ENCODE data around the gene TNFSF15.

TNFSF15 gene

GRCh38 chr9:114791312-114791711, 14.5 kb downstream of the TNFSF15 start:
- no peak overlapping the region for H3K4me3 ChIP-seq (ENCODE audit: low read depth, low read length)
- TF ChIP-seq, protein P1, sequence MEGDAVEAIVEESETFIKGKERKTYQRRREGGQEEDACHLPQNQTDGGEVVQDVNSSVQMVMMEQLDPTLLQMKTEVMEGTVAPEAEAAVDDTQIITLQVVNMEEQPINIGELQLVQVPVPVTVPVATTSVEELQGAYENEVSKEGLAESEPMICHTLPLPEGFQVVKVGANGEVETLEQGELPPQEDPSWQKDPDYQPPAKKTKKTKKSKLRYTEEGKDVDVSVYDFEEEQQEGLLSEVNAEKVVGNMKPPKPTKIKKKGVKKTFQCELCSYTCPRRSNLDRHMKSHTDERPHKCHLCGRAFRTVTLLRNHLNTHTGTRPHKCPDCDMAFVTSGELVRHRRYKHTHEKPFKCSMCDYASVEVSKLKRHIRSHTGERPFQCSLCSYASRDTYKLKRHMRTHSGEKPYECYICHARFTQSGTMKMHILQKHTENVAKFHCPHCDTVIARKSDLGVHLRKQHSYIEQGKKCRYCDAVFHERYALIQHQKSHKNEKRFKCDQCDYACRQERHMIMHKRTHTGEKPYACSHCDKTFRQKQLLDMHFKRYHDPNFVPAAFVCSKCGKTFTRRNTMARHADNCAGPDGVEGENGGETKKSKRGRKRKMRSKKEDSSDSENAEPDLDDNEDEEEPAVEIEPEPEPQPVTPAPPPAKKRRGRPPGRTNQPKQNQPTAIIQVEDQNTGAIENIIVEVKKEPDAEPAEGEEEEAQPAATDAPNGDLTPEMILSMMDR (IDR thresholded peaks at IDR 0.05; ENCODE audit: borderline replicate concordance, insufficient read depth, low read depth, low read length): no peak

- TF ChIP-seq, protein P1 (IDR thresholded peaks at IDR 0.05; ENCODE audit: borderline replicate concordance, insufficient read depth, low read depth, low read length): no peak
- H3K4me3 ChIP-seq (ENCODE audit: low read depth, low read length): no peak overlapping the region
These were observed 15.3 kb downstream of the TNFSF15 start for GRCh38 chr9:114790521-114790920.

GRCh38 chr9:114789006-114789405, 16.8 kb downstream of the TNFSF15 start:
- TF ChIP-seq, protein P1 (IDR thresholded peaks at IDR 0.05; ENCODE audit: borderline replicate concordance, insufficient read depth, low read depth, low read length): no peak
- no peak overlapping the region for H3K4me3 ChIP-seq (ENCODE audit: low read depth, low read length)

DNA sequence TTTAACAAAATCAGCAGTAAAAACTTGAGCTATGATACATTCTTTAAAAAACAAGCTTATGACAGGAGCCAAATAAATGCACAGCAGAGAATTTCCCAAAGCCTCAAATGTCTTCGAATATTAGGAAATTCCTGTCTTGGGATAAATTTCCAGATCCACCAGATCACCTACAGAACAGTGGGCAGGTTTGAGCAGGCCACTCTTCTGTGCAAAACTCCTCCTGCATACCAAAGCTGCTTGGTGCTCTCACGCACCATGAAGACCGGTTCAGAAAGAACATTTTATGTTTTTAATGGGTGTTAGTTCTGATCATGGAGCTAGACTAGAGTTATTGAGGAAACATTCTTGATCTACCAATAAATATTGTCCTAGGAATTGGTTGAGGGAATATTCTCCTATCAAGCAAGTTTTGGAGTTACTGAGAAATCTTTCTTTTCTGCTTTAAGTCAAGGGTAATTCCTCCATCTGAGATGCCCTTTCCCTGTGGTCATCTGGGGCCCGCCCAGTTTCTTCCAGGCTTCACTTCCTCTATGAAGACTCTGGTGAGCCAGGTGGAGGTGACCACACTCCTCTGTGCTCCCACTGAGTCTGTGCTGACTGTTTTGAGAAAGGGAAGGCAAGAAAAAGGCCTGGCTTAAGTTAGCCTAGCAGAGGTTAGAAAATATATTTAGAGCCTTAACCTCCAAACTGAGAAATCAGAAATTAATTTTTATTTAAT, 17.9 kb downstream of the TNFSF15 start:
- no peak overlapping the region for H3K4me3 ChIP-seq (ENCODE audit: low read depth, low read length)
- TF ChIP-seq, protein P1 (IDR thresholded peaks at IDR 0.05; ENCODE audit: borderline replicate concordance, insufficient read depth, low read depth, low read length): no peak

DNA sequence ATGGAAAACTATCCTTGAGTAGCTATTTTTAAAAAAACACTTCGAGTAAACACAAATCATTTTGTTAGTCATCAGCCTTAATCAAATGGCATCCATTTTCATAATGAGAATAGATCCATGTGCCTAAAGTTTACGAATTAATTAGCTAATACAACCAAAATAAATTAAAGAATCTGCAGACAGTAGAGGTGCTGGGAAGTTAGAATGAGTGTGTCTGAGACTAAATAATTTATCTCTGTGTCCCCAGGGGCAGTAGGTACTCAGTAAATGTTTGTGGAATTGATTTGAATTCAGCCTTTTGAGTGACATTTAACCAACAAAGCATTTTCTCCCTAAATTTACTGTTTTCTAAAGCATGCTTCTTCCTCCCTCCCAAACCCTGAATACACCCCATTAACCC, 18.6 kb downstream of the TNFSF15 start:
- no peak overlapping the region for H3K4me3 ChIP-seq (ENCODE audit: low read depth, low read length)
- TF ChIP-seq, protein P1 (IDR thresholded peaks at IDR 0.05; ENCODE audit: borderline replicate concordance, insufficient read depth, low read depth, low read length): no peak

DNA sequence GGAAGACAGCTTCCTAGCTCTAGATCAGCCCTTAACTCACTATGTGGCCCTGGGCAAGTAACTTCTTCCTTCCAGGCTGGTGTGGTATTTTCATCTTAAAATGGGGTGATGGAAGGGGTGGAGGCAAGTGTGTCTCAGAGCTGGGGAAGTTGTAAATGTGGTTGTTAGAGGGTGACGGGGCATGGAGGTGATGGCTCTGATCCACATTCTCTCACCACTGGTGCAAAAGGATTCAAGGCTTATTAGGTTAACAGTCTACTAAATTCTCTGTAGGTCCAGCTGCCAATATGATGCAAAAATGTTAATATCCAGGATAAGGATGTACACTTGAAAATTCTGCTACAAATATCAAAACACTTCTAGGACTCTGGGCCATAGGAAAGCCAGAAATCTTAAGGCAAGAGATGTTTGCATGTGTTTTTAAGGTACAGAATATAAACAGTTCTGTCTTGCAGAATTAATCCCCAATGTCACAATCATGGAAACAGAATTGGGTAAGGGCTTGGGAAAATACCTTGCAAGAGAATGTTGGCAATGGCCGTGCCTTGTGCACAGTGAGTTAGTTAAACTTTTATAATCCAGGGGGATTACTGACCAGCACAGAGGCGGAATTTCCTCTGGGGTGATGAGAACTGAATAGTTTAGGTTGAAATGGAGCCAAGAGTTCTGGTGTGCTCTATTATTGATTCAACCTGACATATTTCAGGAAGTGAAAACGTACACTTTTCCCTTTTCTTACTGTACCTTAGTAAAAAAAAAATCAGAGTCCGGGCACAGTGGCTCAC, 19.8 kb downstream of the TNFSF15 start:
- TF ChIP-seq, protein P1 (IDR thresholded peaks at IDR 0.05; ENCODE audit: borderline replicate concordance, insufficient read depth, low read depth, low read length): no peak
- no peak overlapping the region for H3K4me3 ChIP-seq (ENCODE audit: low read depth, low read length)

All from GM12875 (cell line).